Midbrain (tissue), 1 donor: ENCODE data around the gene EIF4E2.

ENCODE experiments used
- DNase-seq: peaks from one replicate; lab custom pipeline; 2025; lab: John Stamatoyannopoulos, UW

Gene EIF4E2

DNA sequence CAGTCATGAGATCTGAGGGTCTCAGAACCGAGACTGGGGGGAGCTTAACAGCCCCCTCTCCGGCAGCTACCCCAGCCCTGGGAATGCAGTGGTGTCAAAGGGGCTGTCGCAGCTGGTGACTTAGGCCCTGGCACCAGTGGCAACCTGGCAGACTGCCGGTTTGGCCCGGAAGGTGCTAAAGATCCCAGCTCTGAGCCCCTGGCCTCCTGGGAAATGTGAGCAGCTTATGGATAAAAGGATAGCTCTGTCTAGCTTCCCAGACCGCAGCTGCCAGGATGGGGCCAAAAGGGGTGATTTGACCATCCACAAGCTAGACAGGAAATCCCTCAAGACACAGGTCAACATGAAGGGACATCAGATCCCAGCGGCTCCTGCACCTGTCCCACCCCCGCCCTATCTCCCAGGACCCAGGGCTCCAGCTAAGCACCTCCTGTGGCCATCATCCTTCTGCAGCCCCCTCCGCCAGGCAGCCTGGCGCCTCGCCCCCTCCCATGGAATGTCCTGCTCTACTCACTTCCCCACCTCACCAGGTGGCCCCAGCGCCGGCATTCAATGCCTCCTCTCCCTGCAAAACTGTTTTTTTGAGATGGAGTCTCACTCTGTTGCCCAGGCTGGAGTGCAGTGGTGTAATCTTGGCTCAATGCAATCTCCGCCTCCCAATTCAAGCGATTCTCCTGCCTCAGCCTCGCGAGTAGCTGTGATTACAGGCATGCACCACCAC, 49.7 kb downstream of the EIF4E2 start:
- no peak for DNase-seq

DNA sequence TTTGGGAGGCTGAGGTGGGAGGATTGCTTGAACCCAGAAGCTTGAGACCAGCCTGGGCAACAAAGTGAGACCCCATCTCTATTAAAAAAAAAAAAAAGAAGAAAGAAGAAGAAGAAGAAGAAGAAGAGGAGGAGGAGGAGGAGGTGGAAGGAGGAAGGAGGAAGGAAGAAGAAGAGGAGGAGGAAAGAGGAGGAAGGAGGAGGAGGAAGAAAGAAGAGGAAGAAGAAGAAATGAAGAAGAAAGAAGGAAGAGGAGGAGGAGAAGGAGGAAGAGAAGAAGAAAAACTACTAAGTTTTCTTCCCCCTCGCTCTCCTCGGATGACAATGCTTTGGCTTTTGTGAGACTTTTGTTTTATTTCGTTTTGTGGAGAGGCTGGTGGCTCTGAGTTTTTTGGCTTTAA, 52.8 kb downstream of the EIF4E2 start:
- no peak for DNase-seq

DNA sequence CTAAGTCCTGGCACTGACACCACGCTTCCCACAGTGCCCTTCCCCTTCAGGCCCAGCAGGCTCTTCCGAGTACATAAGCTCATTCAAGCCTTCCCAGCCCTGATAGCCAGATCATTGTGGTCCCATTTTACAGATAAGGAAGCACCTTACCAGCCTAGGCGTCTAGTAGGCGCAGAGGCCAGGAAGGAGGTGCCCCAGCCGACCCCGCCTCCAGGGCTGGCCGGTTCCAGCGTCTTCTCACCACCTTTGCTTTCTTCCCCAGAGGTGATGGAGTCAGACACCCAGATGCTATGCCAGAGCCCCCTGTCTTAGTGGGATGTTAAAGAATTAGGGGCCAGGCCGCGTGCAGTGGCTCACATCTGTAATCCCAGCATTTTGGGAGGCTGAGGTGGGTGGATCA, 54.0 kb downstream of the EIF4E2 start:
- no peak for DNase-seq

DNA sequence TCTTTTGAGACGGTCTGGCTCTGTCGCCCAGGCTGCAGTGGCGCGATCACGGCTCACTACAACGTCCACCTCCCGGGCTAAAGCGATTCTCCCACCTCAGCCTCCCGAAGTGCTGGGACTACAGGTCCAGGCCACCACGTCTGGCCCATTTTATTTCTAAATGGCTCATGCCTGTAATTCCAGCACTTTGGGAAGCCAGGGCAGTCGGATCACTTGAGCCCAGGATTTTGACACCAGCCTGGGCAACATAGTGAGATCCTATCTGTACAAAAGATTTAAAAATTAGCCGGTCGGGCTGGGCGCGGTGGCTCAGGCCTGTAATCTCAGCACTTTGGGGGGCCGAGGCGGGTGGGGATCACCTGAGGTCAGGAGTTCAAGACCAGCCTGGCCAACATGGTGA, 56.5 kb downstream of the EIF4E2 start:
- no peak for DNase-seq

DNA sequence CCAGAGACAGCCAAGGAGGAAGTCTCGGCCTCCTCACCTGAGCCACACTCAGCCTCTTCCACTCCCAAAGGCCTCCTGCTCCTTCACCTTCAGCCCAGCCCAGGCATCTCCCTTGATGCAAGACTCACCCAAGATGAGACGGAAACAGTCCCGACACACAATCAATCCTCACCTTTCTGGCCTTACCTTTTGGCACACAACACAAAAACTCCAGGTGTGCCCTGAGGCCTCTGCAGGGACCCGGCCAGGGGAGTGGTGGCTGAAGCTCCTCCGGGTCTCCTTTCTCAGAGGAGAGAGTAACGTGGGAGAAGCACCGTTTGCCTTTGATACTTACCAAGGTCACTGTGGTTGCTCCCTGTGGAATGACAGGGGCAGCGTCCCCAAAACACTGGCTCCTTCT, 59.1 kb downstream of the EIF4E2 start:
- no peak for DNase-seq

DNA sequence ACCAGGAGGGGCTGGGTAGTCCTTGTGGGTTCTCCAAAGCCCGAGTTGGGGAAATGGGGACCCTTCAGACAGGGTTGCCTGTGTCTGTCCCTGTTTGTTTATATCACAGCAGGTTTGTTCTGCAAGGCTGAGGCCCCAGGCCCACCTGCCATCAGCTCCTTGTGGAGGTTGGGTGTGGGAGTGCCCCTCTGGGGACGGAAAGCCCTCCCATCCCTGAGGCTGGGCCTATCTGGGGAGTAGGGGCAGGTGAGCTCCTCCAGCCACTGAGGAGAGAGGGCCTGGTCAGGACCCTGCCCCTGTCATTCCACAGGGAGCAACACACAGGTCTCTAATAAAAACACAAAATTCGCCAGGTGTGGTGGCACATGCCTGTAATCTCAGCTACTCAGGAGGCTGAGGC, 59.6 kb downstream of the EIF4E2 start:
- DNase-seq = no peak

DNA sequence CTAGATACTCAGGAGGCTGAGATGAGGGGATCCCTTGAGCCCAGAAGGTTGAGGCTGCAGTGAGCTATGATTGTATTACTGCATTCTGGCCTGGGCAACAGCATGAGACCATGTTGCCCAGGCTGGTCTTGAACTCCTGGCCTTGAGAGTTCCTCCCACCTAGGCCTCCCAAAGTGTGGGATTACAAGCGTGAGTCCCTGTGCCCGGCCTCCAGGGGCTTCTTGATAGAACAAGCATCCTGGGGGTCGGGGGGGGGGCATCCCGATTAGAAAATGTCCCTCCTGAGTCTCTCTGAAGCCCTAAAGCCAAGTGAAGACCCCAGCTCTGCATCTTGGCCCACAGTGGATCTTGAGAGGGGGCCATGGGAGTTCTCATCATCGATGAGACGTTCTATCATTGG, 60.6 kb downstream of the EIF4E2 start:
- no peak for DNase-seq

DNA sequence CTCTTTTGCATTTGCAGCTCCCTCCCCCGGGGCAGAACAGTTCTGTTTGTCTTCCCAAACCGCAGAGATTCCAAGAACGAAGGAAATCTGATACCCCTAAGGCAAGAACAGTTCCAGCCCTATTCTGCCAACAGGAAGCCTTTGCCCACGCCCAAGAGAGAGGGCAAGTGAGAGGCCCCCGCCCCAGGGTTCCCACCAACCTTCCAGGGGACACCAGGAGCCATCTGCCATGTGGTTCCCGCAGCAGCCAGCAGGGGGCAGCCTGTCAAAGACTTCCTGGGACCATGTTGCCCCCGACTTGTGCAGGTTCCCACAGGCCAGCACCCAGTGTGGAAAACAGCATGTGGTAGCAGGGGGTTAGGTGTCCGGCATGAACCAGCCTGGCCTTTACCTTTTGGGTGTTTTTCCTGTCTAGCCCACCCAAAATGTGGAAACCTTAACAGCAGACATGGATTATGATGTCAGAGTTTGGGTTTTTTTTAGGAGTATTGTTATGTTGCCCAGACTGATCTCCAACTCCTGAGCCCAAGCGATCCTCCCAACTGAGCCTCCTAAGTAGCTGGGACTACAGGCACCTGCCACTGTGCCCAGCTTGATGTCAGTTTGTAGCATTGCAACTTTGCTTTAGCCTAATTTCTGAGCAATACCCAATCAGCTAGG, 61.2 kb downstream of the EIF4E2 start:
- peak; percentile 64 for DNase-seq

DNA sequence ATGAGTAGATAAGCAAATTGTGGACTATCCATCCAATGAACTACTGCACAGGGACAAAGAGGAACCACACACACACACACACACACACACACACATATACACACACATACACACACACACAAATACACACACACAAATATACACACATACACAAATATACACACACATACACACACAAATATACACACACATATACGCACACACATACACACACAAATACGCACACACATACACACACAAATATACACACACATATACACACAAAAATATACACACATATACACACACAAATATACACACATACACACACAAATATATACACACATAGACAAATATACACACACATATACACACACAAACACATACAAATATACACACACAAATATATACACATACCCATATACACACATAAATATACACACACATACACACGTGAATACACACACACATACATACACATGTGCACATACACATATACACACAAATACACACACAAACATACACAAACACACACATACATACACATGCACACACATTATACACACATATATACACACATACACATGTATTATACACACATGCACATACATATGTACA, 63.1 kb downstream of the EIF4E2 start:
- DNase-seq = no peak

DNA sequence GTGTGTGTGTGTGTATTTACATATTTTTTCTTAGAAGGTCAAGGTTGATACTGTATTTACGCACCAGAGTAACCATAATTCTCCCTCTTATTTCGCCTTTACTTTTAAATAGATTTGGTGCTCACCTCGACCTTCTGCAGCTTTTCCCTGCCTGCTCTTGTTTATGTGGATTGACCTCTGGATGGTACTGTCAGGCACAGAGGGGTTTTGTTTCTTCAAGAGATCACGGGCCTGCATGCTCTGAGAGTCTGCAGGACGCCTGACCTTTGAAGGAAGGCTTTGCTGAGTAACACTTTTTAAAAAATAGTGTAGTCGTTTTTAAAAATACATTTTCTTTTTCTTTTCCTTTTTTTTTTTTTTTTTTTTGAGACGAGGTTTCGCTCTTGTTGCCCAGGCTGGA, 64.8 kb downstream of the EIF4E2 start:
- no peak for DNase-seq
